K562 (cell line): ENCODE results near the gene SLC16A4. TPM values are rescaled to one million over a fixed set of nuclear protein-coding genes. Genes with fewer than 3 reads are reported as not detected.

Experiments used
- BCL6 ChIP-seq: fragments of 250-450 bp; sonication (Bioruptor Pico); IDR thresholded peaks from 2 replicates; pipeline ENCODE4 v1.4.0; 2020
- CTCF ChIP-seq, 3 experiments: IDR thresholded peaks in 2 of 3; conservative IDR thresholded peaks in 1 of 3; 2 replicates each; pipeline ENCODE4 v1.5.1; 2011 to 2012; ENCODE audit warnings: low read length in 3 of 3, mild to moderate bottlenecking in 3 of 3, control low read depth in 2 of 3, improper control_type of control experiment in 1 of 3, inconsistent platforms in 1 of 3, low read depth in 1 of 3, mixed read lengths in 1 of 3, moderate library complexity in 1 of 3; ENCODE audit not compliant: insufficient read depth in 2 of 3
- ELF2 ChIP-seq: fragments of 250-450 bp; sonication (Bioruptor Pico); IDR thresholded peaks from 2 replicates; pipeline ENCODE4 v1.5.0; 2021; ENCODE audit warnings: mild to moderate bottlenecking
- ELF4 ChIP-seq: fragments of 450-650 bp; formaldehyde crosslinking; IDR thresholded peaks from 2 replicates; pipeline ENCODE4 v1.4.0; 2022; ENCODE audit warnings: missing genetic modification characterization
- ETV6 ChIP-seq, 3 experiments: fragments of 150-350 bp in 1 of 3; sonication (generic) in 1 of 3; formaldehyde crosslinking in 1 of 3; IDR thresholded peaks; 2 replicates each; pipeline versions ENCODE4 v1.6.1 to v1.8.0; 2014 to 2022; ENCODE audit warnings: borderline replicate concordance in 2 of 3, low read depth in 2 of 3, antibody characterized with exemption in 1 of 3, low read length in 1 of 3, mild to moderate bottlenecking in 1 of 3, missing genetic modification reagents in 1 of 3
- FOXK1 ChIP-seq: sonication (generic); formaldehyde crosslinking; IDR thresholded peaks from 2 replicates; pipeline ENCODE4 v1.8.0; 2022; ENCODE audit warnings: missing genetic modification reagents, mild to moderate bottlenecking, borderline replicate concordance
- GTF3C2 ChIP-seq: IDR thresholded peaks from 3 replicates; pipeline ENCODE4 v1.6.1; 2011; ENCODE audit warnings: borderline replicate concordance, mild to moderate bottlenecking, moderate library complexity; ENCODE audit not compliant: insufficient read length; ENCODE audit errors: extremely low read depth
- IFI16 ChIP-seq: fragments of 250-450 bp; sonication (Bioruptor Pico); IDR thresholded peaks from 2 replicates; pipeline ENCODE4 v2.1.2; 2022; ENCODE audit warnings: mild to moderate bottlenecking, inconsistent platforms
- IRF2 ChIP-seq: sonication (generic); formaldehyde crosslinking; IDR thresholded peaks from 2 replicates; pipeline ENCODE4 v1.8.1; 2022; ENCODE audit warnings: mild to moderate bottlenecking, missing genetic modification reagents
- MITF ChIP-seq: IDR thresholded peaks from 2 replicates; pipeline ENCODE4 v1.6.1; 2014; ENCODE audit warnings: antibody characterized with exemption
- NR2C2 ChIP-seq, 2 experiments: fragments of 200-800 bp in 1 of 2; sonication (Bioruptor generic) in 1 of 2; sonication (generic) in 1 of 2; formaldehyde crosslinking in 1 of 2; IDR thresholded peaks; 2 replicates each; pipeline versions ENCODE4 v1.6.1 to v1.8.0; 2016 to 2022; ENCODE audit warnings: mild to moderate bottlenecking in 1 of 2, missing compliant biosample characterization in 1 of 2, missing genetic modification characterization in 1 of 2, missing genetic modification reagents in 1 of 2
- PHB2 ChIP-seq: fragments of 450-650 bp; IDR thresholded peaks from 2 replicates; pipeline ENCODE4 v1.6.1; 2017; ENCODE audit warnings: low read depth
- TGIF2 ChIP-seq: sonication (generic); formaldehyde crosslinking; IDR thresholded peaks from 2 replicates; pipeline ENCODE4 v1.8.1; 2022; ENCODE audit warnings: mild to moderate bottlenecking, missing genetic modification reagents, moderate library complexity
- THRB ChIP-seq: fragments of 450-650 bp; formaldehyde crosslinking; conservative IDR thresholded peaks from 2 replicates; pipeline ENCODE4 v1.4.0; 2022; ENCODE audit warnings: mild to moderate bottlenecking, missing genetic modification characterization
- ZNF311 ChIP-seq: fragments of 250-450 bp; sonication (Bioruptor Pico); IDR thresholded peaks from 2 replicates; pipeline ENCODE4 v1.4.0; 2020; ENCODE audit warnings: mild to moderate bottlenecking, moderate library complexity
- ZNF436 ChIP-seq: fragments of 250-450, 450-650 bp; sonication (Bioruptor Pico); formaldehyde crosslinking; IDR thresholded peaks from 2 replicates; pipeline ENCODE4 v1.7.0; 2020; ENCODE audit warnings: mild to moderate bottlenecking
- polyA plus RNA-seq, 8 experiments: library from polyadenylated mRNA; depleted of rRNA in 4 of 8; stranded (reverse) in 5 of 8; unstranded in 3 of 8; fragments of >200 nt; fragmentation: Nextera tagmentation in 2 of 8; fragmentation: Illumina TruSeq in 1 of 8; extraction: Ambion mirVana in 2 of 8; extraction: Trizol in 1 of 8; gene quantifications; 2 replicates each; pipeline versions ENCODE4 v1.2.1 to v1.2.3, GENCODE V29; 2011 to 2014; ENCODE audit warnings: inconsistent platforms in 1 of 8, missing spikeins in 1 of 8
- total RNA-seq, 7 experiments: library from RNA; depleted of rRNA in 6 of 7; stranded (reverse); fragments of >200 nt in 6 of 7; fragmentation: Illumina TruSeq in 2 of 7; extraction: Trizol in 2 of 7; gene quantifications; 2 replicates each; pipeline versions ENCODE4 v1.2.1 to v1.2.3, GENCODE V29; 2011 to 2021; ENCODE audit warnings: low replicate concordance in 1 of 7

Gene SLC16A4
- total and polyA plus RNA-seq, 9 of the 15 experiments (the other 6 are each of a cell fraction or from before 2014, with no cell fraction given): 0.04 to 0.31 (median 0.18) TPM; not detected in 1

GRCh38 chr1:110339407-110340206 is 51.2 kb downstream of the SLC16A4 start (continued):
- TF ChIP-seq THRB: peak; percentile 46; the same call in 1 of the 2 replicates
- no peak for TF ChIP-seq IRF2 (CRISPR knock-in tag)
- TF ChIP-seq ELF2 (CRISPR knock-in tag): peak; percentile 17; the same call in 1 of the 2 replicates
- TF ChIP-seq TGIF2 (CRISPR knock-in tag): no peak
- TF ChIP-seq ZNF436: no peak
- TF ChIP-seq NR2C2 (CRISPR knock-in tag; IDR thresholded peaks at IDR 0.05): peak; percentile 41; the same call in 1 of the 2 replicates
- no peak for TF ChIP-seq NR2C2 (tag; IDR thresholded peaks at IDR 0.05)
- no peak for TF ChIP-seq PHB2
- TF ChIP-seq FOXK1 (CRISPR knock-in tag): no peak; the same call in 1 of the 2 replicates
- TF ChIP-seq IFI16 (CRISPR knock-in tag): no peak
- TF ChIP-seq GTF3C2: no peak
- TF ChIP-seq MITF: 0 out of 2 replicates have a peak, but pooled peaks have one; percentile 26
- TF ChIP-seq ELF4 (CRISPR knock-in tag): no peak
- TF ChIP-seq ZNF311 (CRISPR knock-in tag): no peak
- no peak for TF ChIP-seq BCL6
- TF ChIP-seq CTCF (IDR thresholded peaks at IDR 0.05 in 2 of 3, conservative IDR thresholded peaks at IDR 0.05 in 1 of 3; ENCODE audit: insufficient read depth in 2 of 3, low read depth in 1 of 3, low read length in 3 of 3): peak; percentile 23 to 37 (median 31); a peak in 3 of 6 replicates
- peak in 1 of 2 experiments; percentile 5; a peak in 1 of 4 replicates for TF ChIP-seq ETV6 (IDR thresholded peaks at IDR 0.05; ENCODE audit: borderline replicate concordance in 1 of 2, low read depth in 2 of 2, low read length in 1 of 2)
- TF ChIP-seq ETV6 (CRISPR knock-in tag; IDR thresholded peaks at IDR 0.05; ENCODE audit: borderline replicate concordance): no peak
